HCT116 (cell line): ENCODE results near the gene ZNF335. TPM values are rescaled to one million over a fixed set of nuclear protein-coding genes. Genes with fewer than 3 reads are reported as not detected.

Experiments
- ATAC-seq: fragments of 200-7000 bp; cut with Tn5 transposase; 2 replicates; pipeline ENCODE4 v1.9.1; 2020; ENCODE audit warnings: mild to moderate bottlenecking, moderate library complexity
- BruUV-seq: library from RNA; stranded (reverse); fragments of 400-500 nt; replicated peaks from 2 replicates; lab custom pipeline; 2021; lab: Mats Ljungman, UMichigan
- CTCF ChIA-PET: fragments of 300-600 bp; sonication (Branson Sonifier 250); formaldehyde crosslinking; loops from one replicate; lab custom pipeline; 2021; ENCODE audit warnings: antibody characterized with exemption; lab: Charles Lee
- POLR2A ChIA-PET: fragments of 300-600, 350-600 bp; sonication (Branson Sonifier 250); formaldehyde crosslinking; loops from one replicate; lab custom pipeline; 2021; ENCODE audit warnings: antibody characterized with exemption; lab: Charles Lee
- RAD21 ChIA-PET, 2 experiments: fragments of 300-600 bp; sonication (Branson Sonifier 250); formaldehyde crosslinking; loops; one replicate each; lab custom pipeline; 2023; ENCODE audit warnings: low total read pairs in 2 of 2; ENCODE audit not compliant: uncharacterized antibody in 2 of 2, unreplicated experiment in 2 of 2, low non-redundant PET in 1 of 2; lab: Charles Lee
- DNase-seq: peaks from one replicate; pipeline ENCODE4 v3.0.0-alpha.2; 2010; ENCODE audit warnings: low read depth, low spot score
- H2AFZ ChIP-seq: fragments of 200-600 bp; shearing (Covaris generic), sonication (generic); 2 replicates; pipeline ENCODE4 v1.6.1; 2017; ENCODE audit warnings: low read depth, mixed run types, mixed read lengths, antibody characterized with exemption, low read length; ENCODE audit not compliant: poor library complexity, severe bottlenecking
- H3K27ac ChIP-seq: 2 replicates; pipeline ENCODE4 v1.5.1; 2012; ENCODE audit warnings: low read depth, low read length
- H3K27me3 ChIP-seq: fragments of 200-600 bp; sonication (generic); 2 replicates; pipeline ENCODE4 v1.6.1; 2016; ENCODE audit warnings: mixed run types, low read length, mixed read lengths; ENCODE audit not compliant: insufficient read depth
- H3K36me3 ChIP-seq, 2 experiments: fragments of 200-500 bp in 1 of 2; fragments of 200-600 bp in 1 of 2; sonication (Bioruptor generic) in 1 of 2; sonication (generic) in 1 of 2; 2 replicates each; pipeline versions ENCODE4 v1.5.1 to v1.6.1; 2014 to 2016; ENCODE audit warnings: low read length in 2 of 2, inconsistent platforms in 1 of 2, mixed read lengths in 1 of 2, mixed run types in 1 of 2; ENCODE audit not compliant: insufficient read depth in 2 of 2, control insufficient read depth in 1 of 2
- H3K4me1 ChIP-seq, 2 experiments: fragments of 200-600 bp in 1 of 2; sonication (generic) in 1 of 2; 2 replicates each; pipeline versions ENCODE4 v1.5.1 to v1.6.1; 2012 to 2017; ENCODE audit warnings: low read length in 2 of 2, inconsistent platforms in 1 of 2, mild to moderate bottlenecking in 1 of 2, mixed read lengths in 1 of 2, mixed run types in 1 of 2, moderate library complexity in 1 of 2; ENCODE audit not compliant: insufficient read depth in 2 of 2, control insufficient read depth in 1 of 2
- H3K4me2 ChIP-seq: fragments of 200-600 bp; sonication (generic); 2 replicates; pipeline ENCODE4 v1.6.1; 2017; ENCODE audit warnings: mixed run types, low read length, mixed read lengths
- H3K4me3 ChIP-seq, 2 experiments: fragments of 200-600 bp in 1 of 2; sonication (generic) in 1 of 2; replicated peaks in 1 of 2; 2 replicates each; pipeline ENCODE4 v1.5.1; 2011 to 2016; ENCODE audit warnings: low read length in 2 of 2, control low read depth in 1 of 2, low read depth in 1 of 2, mild to moderate bottlenecking in 1 of 2, mixed read lengths in 1 of 2, mixed run types in 1 of 2
- H3K79me2 ChIP-seq: fragments of 200-600 bp; sonication (generic); 2 replicates; pipeline ENCODE4 v1.6.1; 2017; ENCODE audit warnings: mild to moderate bottlenecking, mixed run types, low read length, moderate library complexity, mixed read lengths; ENCODE audit not compliant: insufficient read depth
- H3K9ac ChIP-seq: fragments of 200-600 bp; sonication (generic); 2 replicates; pipeline ENCODE4 v1.6.1; 2016; ENCODE audit warnings: low read length, mixed read lengths
- H3K9me2 ChIP-seq: fragments of 200-600 bp; sonication (generic), shearing (Covaris generic); 2 replicates; pipeline ENCODE4 v1.6.1; 2017; ENCODE audit warnings: mixed run types, mild to moderate bottlenecking, moderate library complexity; ENCODE audit not compliant: insufficient read depth
- H3K9me3 ChIP-seq, 2 experiments: fragments of 200-500 bp in 1 of 2; fragments of 200-600 bp in 1 of 2; sonication (Bioruptor generic) in 1 of 2; sonication (generic) in 1 of 2; 2 replicates each; pipeline ENCODE4 v1.6.1; 2014 to 2017; ENCODE audit warnings: low read length in 2 of 2, mixed read lengths in 2 of 2, inconsistent platforms in 1 of 2, low read depth in 1 of 2, mild to moderate bottlenecking in 1 of 2, mixed run types in 1 of 2, moderate library complexity in 1 of 2; ENCODE audit not compliant: control insufficient read depth in 1 of 2, insufficient read depth in 1 of 2
- H4K20me1 ChIP-seq: fragments of 200-600 bp; sonication (generic), shearing (Covaris generic); 2 replicates; pipeline ENCODE4 v1.6.1; 2017; ENCODE audit warnings: mixed run types, mild to moderate bottlenecking, moderate library complexity; ENCODE audit not compliant: insufficient read depth
- CEBPB ChIP-seq: IDR thresholded peaks from 2 replicates; pipeline ENCODE4 v1.6.1; 2012; ENCODE audit warnings: low read depth
- CTCF ChIP-seq, 3 experiments: fragments of 200-600 bp in 1 of 3; sonication (generic) in 1 of 3; IDR thresholded peaks in 2 of 3; conservative IDR thresholded peaks in 1 of 3; 2 replicates each; pipeline ENCODE4 v1.5.1; 2012 to 2017; ENCODE audit warnings: low read depth in 2 of 3, low read length in 2 of 3, antibody characterized with exemption in 1 of 3, borderline replicate concordance in 1 of 3, control low read depth in 1 of 3, mild to moderate bottlenecking in 1 of 3, mixed read lengths in 1 of 3, mixed run types in 1 of 3, moderate library complexity in 1 of 3; ENCODE audit not compliant: insufficient read depth in 1 of 3
- EGR1 ChIP-seq: IDR thresholded peaks from 2 replicates; pipeline ENCODE4 v1.6.1; 2012; ENCODE audit warnings: low read depth
- EZH2 ChIP-seq: fragments of 200-600 bp; sonication (generic); IDR thresholded peaks from 2 replicates; pipeline ENCODE4 v1.6.1; 2017; ENCODE audit warnings: antibody characterized with exemption, mixed run types
- EZH2phosphoT487 ChIP-seq: fragments of 200-600 bp; IDR thresholded peaks from 2 replicates; pipeline ENCODE4 v1.6.1; 2018; ENCODE audit warnings: antibody characterized with exemption, borderline replicate concordance
- POLR2AphosphoS5 ChIP-seq: IDR thresholded peaks from 2 replicates; pipeline ENCODE4 v1.6.1; 2011; ENCODE audit warnings: mild to moderate bottlenecking, low read depth, low read length, moderate library complexity
- RAD21 ChIP-seq: IDR thresholded peaks from 2 replicates; pipeline ENCODE4 v1.6.1; 2012; ENCODE audit warnings: low read depth, mild to moderate bottlenecking
- TCF7L2 ChIP-seq: IDR thresholded peaks from 2 replicates; pipeline ENCODE4 v1.7.0; 2011; ENCODE audit warnings: borderline replicate concordance, inconsistent platforms; ENCODE audit not compliant: insufficient read depth, insufficient read length; ENCODE audit errors: extremely low read depth
- YY1 ChIP-seq: IDR thresholded peaks from 2 replicates; pipeline ENCODE4 v1.6.1; 2011; ENCODE audit warnings: low read length, low read depth, moderate library complexity, mild to moderate bottlenecking; ENCODE audit not compliant: insufficient replicate concordance; ENCODE audit errors: extremely low read depth
- ZBTB33 ChIP-seq: IDR thresholded peaks from 2 replicates; pipeline ENCODE4 v1.6.1; 2011; ENCODE audit warnings: mild to moderate bottlenecking, low read length, moderate library complexity; ENCODE audit not compliant: insufficient replicate concordance; ENCODE audit errors: extremely low read depth
- ZFX ChIP-seq: fragments of 450-650 bp; IDR thresholded peaks from 2 replicates; pipeline ENCODE4 v1.6.1; 2017
- intact Hi-C: fragments of 100-400 bp; cut with micrococcal nuclease; formaldehyde crosslinking; loops from 2 replicates; pipeline ENCODE4 v1.10.0; 2022
- total RNA-seq: library from RNA; stranded (reverse); gene quantifications from one replicate; pipeline ENCODE4 v1.2.1, GENCODE V29; 2021; ENCODE audit not compliant: unreplicated experiment

ZNF335 gene
- total RNA-seq, 1 experiment from 2014 or later: 20.8 TPM

GRCh38 chr20:45909817-45910669, 62.0 kb downstream of the ZNF335 start (continued):
- no peak for TF ChIP-seq RAD21
- no peak for TF ChIP-seq YY1
- TF ChIP-seq EGR1: no peak

GRCh38 chr20:45909336-45909808, 62.6 kb downstream of the ZNF335 start:
- Histone ChIP-seq H2AFZ (no peak overlapping the region), H3K4me3 (no peak overlapping the region), H3K9ac (no peak overlapping the region), H3K79me2 (no peaks in the 10 kb centered on the region), H4K20me1 (no peaks in the 10 kb centered on the region), H3K4me2 (no peak overlapping the region), H3K27ac (no peak overlapping the region), H3K9me2 (no peaks in the 10 kb centered on the region), H3K27me3 (no peaks in the 10 kb centered on the region), H3K36me3 (no peaks in the 10 kb centered on the region), H3K9me3 (no peaks in the 10 kb centered on the region), H3K4me1 (peaks cover 5 to 33% of the 10 kb centered on the region in 2 experiments)
- ChIA-PET CTCF (interaction anchor here (0.5 kb wide), 1 partner anchor 10 kb away, joined by 3 read pairs; no protein-coding TSS in a partner anchor), POLR2A (interaction anchor here (0.6 to 1.6 kb wide), 2 partner anchors 20 to 26 kb away, joined by 3 read pairs; no protein-coding TSS in a partner anchor), RAD21 (no interaction called here)
- no TSS peak for BruUV-seq
- intact Hi-C loops: no loop called here
- no peak for DNase-seq
- ATAC-seq: no peak
- TF ChIP-seq EZH2phosphoT487 (no peak), POLR2AphosphoS5 (no peak), CTCF (IDR thresholded peaks at IDR 0.05 in 2 of 3, conservative IDR thresholded peaks at IDR 0.05 in 1 of 3; ENCODE audit: borderline replicate concordance in 1 of 3, insufficient read depth in 1 of 3, low read depth in 2 of 3, low read length in 2 of 3) (no peak), ZFX (no peak), CEBPB (no peak), ZBTB33 (no peak), EZH2 (no peak), RAD21 (no peak), TCF7L2 (no peak), YY1 (no peak)
